Measurements from ENCODE around the gene THUMPD2.

- no peak for TF ChIP-seq CTCF (IDR thresholded peaks at IDR 0.05; ENCODE audit: low read length)
- TF ChIP-seq EZH2 (optimal IDR thresholded peaks at IDR 0.05; ENCODE audit: low read depth, low read length): no peak
These were observed 825 bp downstream of the THUMPD2 start for GRCh38 chr2:39778233-39778632.
